AG10803 (cell line): ENCODE data around the gene PTK7.

ENCODE experiments used
- DNase-seq: peaks from one replicate; pipeline ENCODE4 v3.0.0; 2010; ENCODE audit warnings: low read depth
- H3K4me3 ChIP-seq: 2 replicates; pipeline ENCODE4 v1.5.1; 2011; ENCODE audit warnings: mild to moderate bottlenecking, low read length, control low read depth
- CTCF ChIP-seq: conservative IDR thresholded peaks from 2 replicates; pipeline ENCODE4 v1.5.1; 2011; ENCODE audit warnings: mild to moderate bottlenecking, low read length, control low read depth, inconsistent platforms

The PTK7 gene

GRCh38 chr6:43093436-43094289 is 17.5 kb downstream of the PTK7 start:
- DNase-seq: peak; percentile 91
- H3K4me3 ChIP-seq: peak overlapping the region; percentile 52
- no peak for TF ChIP-seq CTCF

GRCh38 chr6:43095939-43096338 is 19.8 kb downstream of the PTK7 start:
- peak overlapping the region; percentile 28 for H3K4me3 ChIP-seq
- DNase-seq: no peak

GRCh38 chr6:43096451-43097097 is 20.5 kb downstream of the PTK7 start:
- DNase-seq: peak; percentile 96
- peak overlapping the region; percentile 36 for H3K4me3 ChIP-seq
- no peak for TF ChIP-seq CTCF

More at GRCh38 chr6:43095939-43096338, 19.8 kb downstream of the PTK7 start:
- TF ChIP-seq CTCF: no peak

GRCh38 chr6:43097098-43097489 is 21.0 kb downstream of the PTK7 start:
- no peak for DNase-seq
- peak overlapping the region; percentile 36 for H3K4me3 ChIP-seq

GRCh38 chr6:43097502-43097901 is 21.4 kb downstream of the PTK7 start:
- TF ChIP-seq CTCF: no peak
- H3K4me3 ChIP-seq: no peak overlapping the region
- no peak for DNase-seq

More at GRCh38 chr6:43097098-43097489, 21.0 kb downstream of the PTK7 start:
- TF ChIP-seq CTCF: peak; percentile 20

DNA sequence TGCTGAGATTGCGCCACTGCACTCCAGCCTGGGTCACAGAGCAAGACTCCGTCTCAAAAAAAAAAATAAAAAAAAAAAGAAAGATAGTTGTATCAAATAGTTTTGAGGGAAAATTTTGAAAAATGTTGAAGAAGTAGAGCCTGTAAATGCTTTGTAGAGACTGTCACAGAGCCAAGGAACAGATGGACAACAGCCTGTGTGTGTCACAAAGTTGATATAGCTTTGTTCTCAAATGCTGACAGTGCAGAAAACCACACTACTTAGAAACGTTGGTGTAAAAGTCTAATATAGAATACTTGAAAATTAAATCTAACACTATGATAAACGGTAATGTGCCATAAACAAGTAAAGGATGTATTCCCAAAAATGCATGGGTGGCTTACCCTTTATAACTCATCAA is 25.4 kb downstream of the PTK7 start:
- TF ChIP-seq CTCF: no peak
- DNase-seq: peak; percentile 58
- H3K4me3 ChIP-seq: no peak overlapping the region
